Transverse colon (tissue), 4 donors: ENCODE measurements around the gene NR3C2.

Experiments used
- POLR2A ChIP-seq: fragments of 450-650 bp; IDR thresholded peaks from one replicate; pipeline ENCODE4 v1.6.1; 2016; ENCODE audit warnings: antibody characterized with exemption, mild to moderate bottlenecking, moderate library complexity
- POLR2AphosphoS5 ChIP-seq, 3 donors: sonication (generic); formaldehyde crosslinking; IDR thresholded peaks; one replicate each; pipeline ENCODE4 v1.6.1; 2016; ENCODE audit warnings: antibody characterized with exemption in 3 of 3
- TF ChIP-seq, protein P1 (sequence below), 5 experiments: fragments of 200-600 bp in 3 of 5; fragments of 450-650 bp in 2 of 5; sonication (generic) in 3 of 5; IDR thresholded peaks; 1 replicate in 2 of 5; 2 replicates in 3 of 5; pipeline ENCODE4 v1.5.1; 2016 to 2017; ENCODE audit warnings: antibody characterized with exemption in 5 of 5, inconsistent platforms in 3 of 5, mild to moderate bottlenecking in 2 of 5, moderate library complexity in 1 of 5

DNA sequence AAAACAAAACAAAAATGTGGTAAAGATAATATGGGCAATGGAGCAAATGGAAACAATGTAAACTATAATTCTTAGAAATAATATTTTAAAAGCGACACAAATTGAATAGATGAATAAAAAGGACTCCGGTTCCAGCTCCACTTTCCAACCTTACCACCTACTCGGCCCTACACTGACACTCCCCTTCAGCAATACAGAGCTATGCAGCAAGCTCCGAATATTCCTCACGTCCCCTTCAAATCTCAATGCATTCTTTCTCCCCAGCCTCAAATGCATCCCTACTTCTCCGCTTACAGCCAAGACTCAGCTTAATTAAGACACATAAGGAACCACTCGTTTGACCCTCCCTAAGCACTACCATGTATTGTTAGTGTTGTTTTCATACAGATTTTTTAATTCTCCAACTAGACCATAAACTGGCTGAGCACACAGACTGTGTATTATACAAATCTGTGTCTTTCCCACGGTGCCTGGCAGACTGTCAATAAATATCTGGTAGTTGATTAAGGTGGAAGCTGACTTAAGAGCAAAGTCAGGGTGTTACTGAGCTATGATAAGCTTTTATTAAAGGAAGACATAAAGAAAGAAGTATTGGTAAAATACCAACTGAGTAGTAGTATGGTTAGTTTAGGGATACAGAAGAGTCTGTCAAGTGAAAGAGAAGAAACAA, 219.1 kb downstream of the NR3C2 start:
- TF ChIP-seq, protein P1, sequence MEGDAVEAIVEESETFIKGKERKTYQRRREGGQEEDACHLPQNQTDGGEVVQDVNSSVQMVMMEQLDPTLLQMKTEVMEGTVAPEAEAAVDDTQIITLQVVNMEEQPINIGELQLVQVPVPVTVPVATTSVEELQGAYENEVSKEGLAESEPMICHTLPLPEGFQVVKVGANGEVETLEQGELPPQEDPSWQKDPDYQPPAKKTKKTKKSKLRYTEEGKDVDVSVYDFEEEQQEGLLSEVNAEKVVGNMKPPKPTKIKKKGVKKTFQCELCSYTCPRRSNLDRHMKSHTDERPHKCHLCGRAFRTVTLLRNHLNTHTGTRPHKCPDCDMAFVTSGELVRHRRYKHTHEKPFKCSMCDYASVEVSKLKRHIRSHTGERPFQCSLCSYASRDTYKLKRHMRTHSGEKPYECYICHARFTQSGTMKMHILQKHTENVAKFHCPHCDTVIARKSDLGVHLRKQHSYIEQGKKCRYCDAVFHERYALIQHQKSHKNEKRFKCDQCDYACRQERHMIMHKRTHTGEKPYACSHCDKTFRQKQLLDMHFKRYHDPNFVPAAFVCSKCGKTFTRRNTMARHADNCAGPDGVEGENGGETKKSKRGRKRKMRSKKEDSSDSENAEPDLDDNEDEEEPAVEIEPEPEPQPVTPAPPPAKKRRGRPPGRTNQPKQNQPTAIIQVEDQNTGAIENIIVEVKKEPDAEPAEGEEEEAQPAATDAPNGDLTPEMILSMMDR (IDR thresholded peaks at IDR 0.05), result no peak
- TF ChIP-seq POLR2A (no peak), POLR2AphosphoS5 (IDR thresholded peaks at IDR 0.05) (no peak)
